Measurements from ENCODE around the gene ZNF322. TPM values are rescaled to one million over a fixed set of nuclear protein-coding genes. Genes with fewer than 3 reads are reported as not detected.
"Not testable (repeated sequence)": the region's sequence is repeated elsewhere in the genome, so short reads cannot be mapped to it uniquely, and the experiment has no call there.

The ZNF322 gene
- total RNA-seq, result 39.7 and 46.5 TPM in 2 replicates
- long read RNA-seq, full-length matches to known transcripts, result 85 of 100 reads
- long read RNA-seq, partial matches to known transcripts, result 3 of 100 reads
- long read RNA-seq, other reads (novel, unspliced or antisense), result 12 of 100 reads

DNA sequence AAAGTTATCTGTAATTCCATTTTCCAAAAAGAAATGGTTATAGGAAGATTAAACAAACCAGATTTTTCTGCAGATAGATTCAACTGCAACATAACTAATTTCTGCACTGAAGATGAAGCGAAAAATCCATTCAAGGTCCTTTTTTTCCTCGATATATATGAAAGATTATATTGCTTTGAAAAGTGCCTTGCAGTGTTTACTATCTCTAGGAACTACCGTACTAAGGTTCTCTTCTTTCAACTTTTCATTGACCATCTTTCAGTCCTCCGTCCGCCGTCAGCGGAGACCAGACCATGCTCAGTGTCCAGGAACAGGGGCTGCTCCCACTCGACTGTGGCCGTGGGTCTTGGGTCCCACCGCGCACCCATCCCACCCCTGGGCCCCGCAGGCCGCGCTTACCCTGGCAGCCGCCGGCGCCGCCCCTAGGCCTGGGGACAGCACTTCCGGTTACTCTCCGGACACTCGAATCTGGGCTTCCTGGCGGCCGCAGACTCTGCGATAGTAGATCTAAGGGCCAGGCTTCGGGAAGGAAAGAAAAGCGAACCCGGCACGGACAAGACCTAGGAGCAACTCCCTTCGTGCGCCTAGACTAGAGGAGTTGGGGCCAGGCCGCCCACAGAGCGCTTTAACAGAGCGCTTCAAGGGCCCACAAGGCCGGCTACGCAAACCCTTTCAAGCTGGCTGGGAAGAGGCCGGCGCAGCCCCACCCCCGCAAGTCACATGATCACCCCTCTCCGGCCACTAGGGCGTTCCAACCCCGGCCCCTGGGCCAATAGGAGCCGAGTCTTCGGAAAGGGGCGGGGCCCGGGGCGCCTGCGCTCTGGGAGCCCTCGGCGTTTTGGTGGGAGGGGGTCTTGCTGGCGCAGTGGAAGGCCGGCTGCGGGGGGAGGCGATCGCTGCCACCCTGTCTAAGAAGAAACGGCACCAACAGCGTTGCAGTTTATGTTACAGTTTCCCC is at the start of gene ZNF322:
Gene ZNF322 (minus strand): TSS at position 705 of the 958 bp plus-strand sequence. CDS start 21,193 bp downstream, outside the sequence.
- Mint-ChIP-seq H3K36me3 (ENCODE audit: insufficient read depth) (peaks cover 15% of the 10 kb centered on the region), H3K27me3 (peaks cover 33% of the 10 kb centered on the region), H3K27ac (peak within 1 kb of the TSS; percentile 79), H3K9me3 (ENCODE audit: low read depth) (no peaks in the 10 kb centered on the region), H3K4me1 (ENCODE audit: low read depth) (peaks cover 16% of the 10 kb centered on the region), H3K4me3 (ENCODE audit: low read depth) (peak within 1 kb of the TSS; percentile 78)
- TF ChIP-seq, protein P1, sequence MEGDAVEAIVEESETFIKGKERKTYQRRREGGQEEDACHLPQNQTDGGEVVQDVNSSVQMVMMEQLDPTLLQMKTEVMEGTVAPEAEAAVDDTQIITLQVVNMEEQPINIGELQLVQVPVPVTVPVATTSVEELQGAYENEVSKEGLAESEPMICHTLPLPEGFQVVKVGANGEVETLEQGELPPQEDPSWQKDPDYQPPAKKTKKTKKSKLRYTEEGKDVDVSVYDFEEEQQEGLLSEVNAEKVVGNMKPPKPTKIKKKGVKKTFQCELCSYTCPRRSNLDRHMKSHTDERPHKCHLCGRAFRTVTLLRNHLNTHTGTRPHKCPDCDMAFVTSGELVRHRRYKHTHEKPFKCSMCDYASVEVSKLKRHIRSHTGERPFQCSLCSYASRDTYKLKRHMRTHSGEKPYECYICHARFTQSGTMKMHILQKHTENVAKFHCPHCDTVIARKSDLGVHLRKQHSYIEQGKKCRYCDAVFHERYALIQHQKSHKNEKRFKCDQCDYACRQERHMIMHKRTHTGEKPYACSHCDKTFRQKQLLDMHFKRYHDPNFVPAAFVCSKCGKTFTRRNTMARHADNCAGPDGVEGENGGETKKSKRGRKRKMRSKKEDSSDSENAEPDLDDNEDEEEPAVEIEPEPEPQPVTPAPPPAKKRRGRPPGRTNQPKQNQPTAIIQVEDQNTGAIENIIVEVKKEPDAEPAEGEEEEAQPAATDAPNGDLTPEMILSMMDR (IDR thresholded peaks at IDR 0.05; ENCODE audit: unreplicated experiment), result no peak
- peak; percentile 93 for DNase-seq (ENCODE audit: low spot score, unreplicated experiment)

GRCh38 chr6:26705780-26706179 is 46.2 kb upstream of the ZNF322 start:
- not testable (repeated sequence) for H3K4me3 Mint-ChIP-seq (ENCODE audit: low read depth); H3K27me3 Mint-ChIP-seq; H3K36me3 Mint-ChIP-seq (ENCODE audit: insufficient read depth); H3K4me1 Mint-ChIP-seq (ENCODE audit: low read depth); H3K9me3 Mint-ChIP-seq (ENCODE audit: low read depth); H3K27ac Mint-ChIP-seq; DNase-seq (ENCODE audit: low spot score, unreplicated experiment)

- H3K4me3 Mint-ChIP-seq (ENCODE audit: low read depth); H3K36me3 Mint-ChIP-seq (ENCODE audit: insufficient read depth); H3K27ac Mint-ChIP-seq; H3K4me1 Mint-ChIP-seq (ENCODE audit: low read depth); H3K9me3 Mint-ChIP-seq (ENCODE audit: low read depth); H3K27me3 Mint-ChIP-seq; DNase-seq (ENCODE audit: low spot score, unreplicated experiment): not testable (repeated sequence)
Observed at GRCh38 chr6:26705352-26705751, 45.8 kb upstream of the ZNF322 start.

DNA sequence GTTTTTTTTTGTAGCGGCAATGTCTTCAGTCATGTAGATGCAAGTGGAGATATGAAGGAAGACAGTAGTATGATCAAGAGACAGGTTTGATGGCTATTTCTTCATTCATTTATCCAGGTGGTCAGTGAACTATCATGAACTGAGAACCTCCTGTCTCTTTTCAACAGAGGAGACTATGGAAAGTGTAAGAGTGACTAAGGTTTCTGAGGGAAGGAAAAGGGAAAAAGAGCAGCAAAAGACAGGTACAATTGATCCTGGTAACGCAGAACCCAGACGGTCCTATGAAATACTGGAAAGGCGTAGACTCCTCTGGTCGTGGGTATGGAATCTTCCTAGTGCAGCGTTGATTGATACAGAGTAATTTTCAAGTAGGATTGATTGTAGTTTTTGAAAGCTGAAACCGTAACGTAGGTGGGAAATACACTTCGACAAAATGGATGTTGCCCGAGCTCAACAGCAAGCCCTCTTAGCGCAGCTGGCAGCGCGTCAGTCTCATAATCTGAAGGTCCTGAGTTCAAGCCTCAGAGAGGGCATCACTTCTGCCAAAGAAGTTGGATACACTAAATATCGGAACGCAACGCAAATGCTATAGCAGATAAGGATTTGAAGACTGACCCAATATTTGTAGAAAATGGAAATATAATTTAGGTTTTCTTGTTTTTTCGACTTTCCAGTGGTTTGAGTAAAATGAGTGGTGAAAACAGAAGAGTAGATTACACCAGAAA is 41.6 kb upstream of the ZNF322 start:
- not testable (repeated sequence) for H3K4me1 Mint-ChIP-seq (ENCODE audit: low read depth); H3K36me3 Mint-ChIP-seq (ENCODE audit: insufficient read depth); H3K27ac Mint-ChIP-seq; DNase-seq (ENCODE audit: low spot score, unreplicated experiment); H3K27me3 Mint-ChIP-seq; H3K4me3 Mint-ChIP-seq (ENCODE audit: low read depth); H3K9me3 Mint-ChIP-seq (ENCODE audit: low read depth)

- H3K27ac Mint-ChIP-seq; H3K4me3 Mint-ChIP-seq (ENCODE audit: low read depth): not testable (repeated sequence)
Observed at GRCh38 chr6:26697496-26697895, 38.0 kb upstream of the ZNF322 start.

DNA sequence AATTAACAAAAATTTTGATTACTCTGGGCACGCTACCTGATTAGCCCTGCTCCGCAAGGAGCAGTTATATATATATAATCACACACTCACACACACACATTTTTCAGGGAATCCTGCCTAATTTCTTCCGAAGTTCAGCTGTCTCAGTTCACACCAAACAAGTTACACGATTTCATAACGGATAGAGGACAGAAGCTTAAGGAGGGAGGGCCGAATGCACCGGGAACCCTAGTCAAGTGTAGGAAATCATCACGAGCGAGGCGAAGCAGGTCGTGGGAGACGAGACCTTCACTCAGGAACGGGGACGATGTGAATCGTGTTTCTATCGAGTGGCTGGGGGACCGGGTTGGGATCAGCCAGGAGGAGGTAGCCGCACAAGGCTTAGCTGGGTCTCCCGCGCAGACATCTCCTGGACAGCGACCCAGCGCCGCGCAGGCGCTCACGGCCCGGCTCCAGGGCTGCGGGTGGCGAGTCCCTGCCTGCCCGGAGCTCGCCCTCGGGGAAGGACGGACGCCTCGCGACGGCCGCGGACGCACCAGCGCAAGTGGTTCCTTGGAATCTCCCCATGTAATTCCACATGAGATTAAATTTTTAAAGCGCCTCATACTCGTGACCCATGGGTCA is 29.9 kb upstream of the ZNF322 start:
- not testable (repeated sequence) for H3K27me3 Mint-ChIP-seq; H3K9me3 Mint-ChIP-seq (ENCODE audit: low read depth); H3K4me3 Mint-ChIP-seq (ENCODE audit: low read depth); H3K36me3 Mint-ChIP-seq (ENCODE audit: insufficient read depth); H3K4me1 Mint-ChIP-seq (ENCODE audit: low read depth); H3K27ac Mint-ChIP-seq; DNase-seq (ENCODE audit: low spot score, unreplicated experiment)

More at GRCh38 chr6:26697496-26697895, 38.0 kb upstream of the ZNF322 start:
- H3K27me3 Mint-ChIP-seq; H3K4me1 Mint-ChIP-seq (ENCODE audit: low read depth); H3K36me3 Mint-ChIP-seq (ENCODE audit: insufficient read depth); H3K9me3 Mint-ChIP-seq (ENCODE audit: low read depth); DNase-seq (ENCODE audit: low spot score, unreplicated experiment): not testable (repeated sequence)

DNA sequence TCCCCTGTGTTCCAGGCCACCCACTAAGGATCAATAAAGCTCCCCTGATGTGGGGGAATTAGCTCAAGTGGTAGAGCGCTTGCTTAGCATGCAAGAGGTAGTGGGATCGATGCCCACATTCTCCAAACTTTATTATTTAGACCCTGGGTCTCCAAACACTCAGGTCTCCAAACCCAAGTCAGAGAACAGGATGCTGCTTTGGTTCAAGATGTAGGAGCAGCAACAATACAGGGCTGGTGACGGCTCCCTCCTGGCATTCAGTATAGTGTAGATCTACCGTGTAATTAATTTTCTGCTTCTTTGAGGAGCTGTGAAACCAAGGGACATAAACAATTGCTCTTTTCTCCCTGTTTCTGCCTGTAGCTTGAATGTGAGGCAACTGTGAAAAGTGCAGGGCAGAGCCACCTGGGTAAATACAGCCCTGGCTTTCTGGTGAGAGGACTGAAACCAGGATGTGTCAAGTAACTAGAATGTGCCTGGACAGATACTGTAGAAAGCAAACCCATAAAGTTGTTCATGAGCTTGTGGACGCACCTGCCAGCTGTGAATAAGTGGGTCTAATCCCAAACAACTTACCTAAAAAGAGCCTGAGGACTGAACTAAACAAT is 23.0 kb upstream of the ZNF322 start:
- DNase-seq (ENCODE audit: low spot score, unreplicated experiment); H3K27ac Mint-ChIP-seq; H3K27me3 Mint-ChIP-seq; H3K36me3 Mint-ChIP-seq (ENCODE audit: insufficient read depth); H3K9me3 Mint-ChIP-seq (ENCODE audit: low read depth); H3K4me1 Mint-ChIP-seq (ENCODE audit: low read depth); H3K4me3 Mint-ChIP-seq (ENCODE audit: low read depth): not testable (repeated sequence)

DNA sequence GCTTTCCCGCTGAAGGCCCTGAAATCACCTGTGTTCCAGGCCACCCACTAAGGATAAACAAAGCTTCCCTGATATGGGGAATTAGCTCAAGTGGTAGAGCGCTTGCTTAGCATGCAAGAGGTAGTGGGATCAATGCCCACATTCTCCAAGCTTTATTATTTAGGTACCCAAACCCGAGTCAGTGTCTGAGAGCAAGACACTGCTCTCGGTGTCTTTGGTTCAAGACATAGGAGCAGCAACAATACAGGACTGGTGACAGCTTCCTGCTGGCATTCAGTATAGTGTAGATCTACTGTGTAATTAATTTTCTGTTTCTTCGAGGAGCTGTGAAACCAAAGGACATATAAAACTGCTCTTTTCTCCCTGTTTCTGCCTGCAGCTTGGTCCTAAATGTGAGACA is 13.7 kb upstream of the ZNF322 start:
- not testable (repeated sequence) for DNase-seq (ENCODE audit: low spot score, unreplicated experiment); H3K36me3 Mint-ChIP-seq (ENCODE audit: insufficient read depth); H3K4me3 Mint-ChIP-seq (ENCODE audit: low read depth); H3K27ac Mint-ChIP-seq; H3K4me1 Mint-ChIP-seq (ENCODE audit: low read depth); H3K27me3 Mint-ChIP-seq; H3K9me3 Mint-ChIP-seq (ENCODE audit: low read depth)

DNA sequence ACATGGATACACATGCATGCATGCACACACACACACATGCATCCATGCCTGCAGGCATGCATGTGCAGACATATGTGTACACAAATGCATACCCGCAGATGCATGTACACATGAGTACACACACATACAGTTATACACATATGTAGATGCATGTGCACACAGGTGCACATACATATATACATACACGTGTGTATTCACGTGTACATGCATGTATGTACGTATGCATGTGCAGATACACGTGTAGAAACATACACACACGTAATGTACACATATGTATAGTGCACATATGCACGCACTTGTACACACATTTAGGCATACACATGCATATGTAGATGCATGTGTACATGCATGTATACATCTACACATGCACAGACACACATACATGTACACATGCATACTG is 11.0 kb upstream of the ZNF322 start:
- H3K27ac Mint-ChIP-seq; DNase-seq (ENCODE audit: low spot score, unreplicated experiment); H3K4me3 Mint-ChIP-seq (ENCODE audit: low read depth): not testable (repeated sequence)

GRCh38 chr6:26670003-26670402 is 10.5 kb upstream of the ZNF322 start:
- H3K9me3 Mint-ChIP-seq (ENCODE audit: low read depth); H3K36me3 Mint-ChIP-seq (ENCODE audit: insufficient read depth); H3K4me3 Mint-ChIP-seq (ENCODE audit: low read depth); H3K4me1 Mint-ChIP-seq (ENCODE audit: low read depth); H3K27ac Mint-ChIP-seq; DNase-seq (ENCODE audit: low spot score, unreplicated experiment): not testable (repeated sequence)
- peaks cover 13% of the 10 kb centered on the region for H3K27me3 Mint-ChIP-seq

More for the DNA sequence above, 11.0 kb upstream of the ZNF322 start:
- H3K4me1 Mint-ChIP-seq (ENCODE audit: low read depth); H3K27me3 Mint-ChIP-seq; H3K9me3 Mint-ChIP-seq (ENCODE audit: low read depth); H3K36me3 Mint-ChIP-seq (ENCODE audit: insufficient read depth): not testable (repeated sequence)
